Calu3 (cell line): ENCODE measurements around the gene TREX2. TPM values are rescaled to one million over a fixed set of nuclear protein-coding genes. Genes with fewer than 3 reads are reported as not detected.

Source experiments
- BruUV-seq: library from RNA; stranded (reverse); fragments of 400-500 nt; replicated peaks from 2 replicates; lab custom pipeline; 2021; lab: Mats Ljungman, UMichigan
- CTCF ChIA-PET: fragments of 300-600 bp; sonication (Branson Sonifier 250); formaldehyde crosslinking; loops from one replicate; lab custom pipeline; 2022; ENCODE audit warnings: antibody characterized with exemption; lab: Charles Lee
- DNase-seq: peaks from one replicate; pipeline ENCODE4 v3.0.0; 2022
- H3K27ac Mint-ChIP-seq: one replicate; pipeline ENCODE4 v1.8.0; 2022; ENCODE audit warnings: mixed read lengths; ENCODE audit not compliant: unreplicated experiment
- H3K27me3 Mint-ChIP-seq: one replicate; pipeline ENCODE4 v1.8.0; 2022; ENCODE audit warnings: mixed read lengths; ENCODE audit not compliant: unreplicated experiment
- H3K36me3 Mint-ChIP-seq: one replicate; pipeline ENCODE4 v1.8.0; 2022; ENCODE audit warnings: mild to moderate bottlenecking, moderate library complexity, mixed read lengths; ENCODE audit not compliant: insufficient read depth, unreplicated experiment
- H3K4me1 Mint-ChIP-seq: one replicate; pipeline ENCODE4 v1.8.0; 2022; ENCODE audit warnings: mild to moderate bottlenecking, low read depth, mixed read lengths; ENCODE audit not compliant: unreplicated experiment
- H3K4me3 Mint-ChIP-seq: one replicate; pipeline ENCODE4 v1.8.0; 2022; ENCODE audit warnings: mild to moderate bottlenecking, low read depth, moderate library complexity, mixed read lengths; ENCODE audit not compliant: unreplicated experiment
- H3K9me3 Mint-ChIP-seq: one replicate; pipeline ENCODE4 v1.8.0; 2022; ENCODE audit warnings: low read depth, mixed read lengths; ENCODE audit not compliant: unreplicated experiment
- CTCF ChIP-seq: fragments of 200-600 bp; IDR thresholded peaks from one replicate; pipeline ENCODE4 v1.8.0; 2022; ENCODE audit warnings: antibody characterized with exemption; ENCODE audit not compliant: unreplicated experiment
- intact Hi-C: fragments of 100-400 bp; cut with micrococcal nuclease; formaldehyde crosslinking; loops from one replicate; pipeline ENCODE4 v1.10.0; 2022; ENCODE audit not compliant: unreplicated experiment
- total RNA-seq: library from RNA; stranded (reverse); gene quantifications from 2 replicates; pipeline ENCODE4 v1.2.3, GENCODE V29; 2022

TREX2 gene
- total RNA-seq, 1 experiment from 2014 or later = 2.0 TPM

- Mint-ChIP-seq H3K4me3 (no peak overlapping the region), H3K27ac (no peak overlapping the region), H3K4me1 (no peaks in the 10 kb centered on the region), H3K9me3 (no peaks in the 10 kb centered on the region), H3K27me3 (peaks cover 53% of the 10 kb centered on the region), H3K36me3 (peaks cover 13% of the 10 kb centered on the region)
- DNase-seq = no peak
- BruUV-seq = no TSS peak
- CTCF ChIA-PET = no interaction called here
- TF ChIP-seq CTCF = no peak
- intact Hi-C loops = no loop called here
These were observed 5.9 kb downstream of the TREX2 start for GRCh38 chrX:153439977-153440376.

- H3K9me3 Mint-ChIP-seq = no peaks in the 10 kb centered on the region
- no peak for TF ChIP-seq CTCF
- no peak overlapping the region for H3K27ac Mint-ChIP-seq
- DNase-seq = no peak
- no peaks in the 10 kb centered on the region for H3K4me1 Mint-ChIP-seq
- H3K36me3 Mint-ChIP-seq = peaks cover 1% of the 10 kb centered on the region
- intact Hi-C loops = no loop called here
- CTCF ChIA-PET = no interaction called here
- H3K27me3 Mint-ChIP-seq = peaks cover 63% of the 10 kb centered on the region
- H3K4me3 Mint-ChIP-seq = no peak overlapping the region
- BruUV-seq = no TSS peak
These were observed 7.3 kb downstream of the TREX2 start for GRCh38 chrX:153438532-153438931.

- intact Hi-C loops = no loop called here
- no peak for TF ChIP-seq CTCF
- no TSS peak for BruUV-seq
- peaks cover 83% of the 10 kb centered on the region for H3K27me3 Mint-ChIP-seq
- H3K4me3 Mint-ChIP-seq = no peak overlapping the region
- CTCF ChIA-PET = interaction anchor here (1.1 kb wide), 1 partner anchor 374 kb away, joined by 3 read pairs; no protein-coding TSS in a partner anchor
- no peak for DNase-seq
- H3K9me3 Mint-ChIP-seq = peaks cover 3% of the 10 kb centered on the region
- no peak overlapping the region for H3K27ac Mint-ChIP-seq
- no peaks in the 10 kb centered on the region for H3K36me3 Mint-ChIP-seq
- no peaks in the 10 kb centered on the region for H3K4me1 Mint-ChIP-seq
These were observed 10.0 kb downstream of the TREX2 start for GRCh38 chrX:153435845-153436244.

GRCh38 chrX:153434801-153435200 lies 11.1 kb downstream of the TREX2 start:
- Mint-ChIP-seq H3K9me3 (peaks cover 3% of the 10 kb centered on the region), H3K36me3 (no peaks in the 10 kb centered on the region), H3K27ac (no peak overlapping the region), H3K27me3 (peaks cover 86% of the 10 kb centered on the region), H3K4me1 (no peaks in the 10 kb centered on the region), H3K4me3 (no peak overlapping the region)
- no TSS peak for BruUV-seq
- CTCF ChIA-PET = interaction anchor here (1.1 kb wide), 1 partner anchor 373 kb away, joined by 3 read pairs; no protein-coding TSS in a partner anchor
- no peak for DNase-seq
- TF ChIP-seq CTCF = no peak
- intact Hi-C loops = no loop called here
